ENCODE data around the gene RPL6.
A peak's percentile ranks its signal among the peaks of the same experiment; 100 is the strongest.
"Not testable (repeated sequence)": the region's sequence is repeated elsewhere in the genome, so short reads cannot be mapped to it uniquely, and the experiment has no call there.

The RPL6 gene

GRCh38 chr12:112409064-112409905 lies at the start of gene RPL6:
Gene RPL6 (minus strand): TSS chr12:112409605. CDS start chr12:112408656, 949 bp downstream.
- DNase-seq, result peak; percentile 86

- DNase-seq, result no peak
These were observed 49.3 kb upstream of the RPL6 start for GRCh38 chr12:112458751-112459150.

- no peak for DNase-seq
These were observed 48.9 kb upstream of the RPL6 start for GRCh38 chr12:112458330-112458729.

GRCh38 chr12:112457142-112457541 lies 47.7 kb upstream of the RPL6 start:
- DNase-seq, result not testable (repeated sequence)

- no peak for DNase-seq
These were observed 46.6 kb upstream of the RPL6 start for GRCh38 chr12:112456029-112456428.

GRCh38 chr12:112450725-112451124 lies 41.3 kb upstream of the RPL6 start:
- no peak for DNase-seq

GRCh38 chr12:112448165-112448564 lies 38.8 kb upstream of the RPL6 start:
- DNase-seq, result not testable (repeated sequence)

- DNase-seq, result no peak
These were observed 37.7 kb upstream of the RPL6 start for GRCh38 chr12:112447106-112447505.

- no peak for DNase-seq
These were observed 36.8 kb upstream of the RPL6 start for GRCh38 chr12:112446008-112446725.

GRCh38 chr12:112443916-112444315 lies 34.5 kb upstream of the RPL6 start:
- no peak for DNase-seq

- not testable (repeated sequence) for DNase-seq
These were observed 31.2 kb upstream of the RPL6 start for GRCh38 chr12:112440653-112441052.

GRCh38 chr12:112439769-112440168 lies 30.4 kb upstream of the RPL6 start:
- DNase-seq, result no peak

- not testable (repeated sequence) for DNase-seq
These were observed 29.2 kb upstream of the RPL6 start for GRCh38 chr12:112438645-112439044.

GRCh38 chr12:112433551-112433950 lies 24.1 kb upstream of the RPL6 start:
- no peak for DNase-seq

GRCh38 chr12:112431965-112432364 lies 22.6 kb upstream of the RPL6 start:
- no peak for DNase-seq

GRCh38 chr12:112430929-112431328 lies 21.5 kb upstream of the RPL6 start:
- no peak for DNase-seq

- no peak for DNase-seq
These were observed 18.4 kb upstream of the RPL6 start for GRCh38 chr12:112427760-112428159.

- DNase-seq, result no peak
These were observed 16.4 kb upstream of the RPL6 start for GRCh38 chr12:112425582-112426382.

GRCh38 chr12:112424126-112424525 lies 14.7 kb upstream of the RPL6 start:
- DNase-seq, result no peak

GRCh38 chr12:112422531-112422930 lies 13.1 kb upstream of the RPL6 start:
- DNase-seq, result no peak

- no peak for DNase-seq
These were observed 12.0 kb upstream of the RPL6 start for GRCh38 chr12:112421363-112421762.

GRCh38 chr12:112420740-112421139 lies 11.3 kb upstream of the RPL6 start:
- no peak for DNase-seq

Measured in DMS79 treated with DMSO at 0.1 percent for 48 hours (cell line).